GM13976 (cell line): Measurements from ENCODE around the gene ZNF418.
A peak's percentile ranks its signal among the peaks of the same experiment; 100 is the strongest.

Experiments used
- DNase-seq: peaks from one replicate; pipeline ENCODE4 v3.0.0; 2012; ENCODE audit warnings: low spot score
- in situ Hi-C: fragments of 300-500 bp; cut with MboI; formaldehyde crosslinking; loops from one replicate; pipeline ENCODE4 v1.12.0; 2022; ENCODE audit warnings: low sequenced_read_pairs, mixed read lengths, inconsistent platforms; ENCODE audit not compliant: unreplicated experiment
- TF ChIP-seq, protein P1 (sequence below): IDR thresholded peaks from 2 replicates; pipeline ENCODE4 v1.5.1; 2012; ENCODE audit warnings: borderline replicate concordance, mild to moderate bottlenecking; ENCODE audit not compliant: insufficient read depth; ENCODE audit errors: extremely low read depth, missing control alignments, control extremely low read depth

ZNF418 gene

DNA sequence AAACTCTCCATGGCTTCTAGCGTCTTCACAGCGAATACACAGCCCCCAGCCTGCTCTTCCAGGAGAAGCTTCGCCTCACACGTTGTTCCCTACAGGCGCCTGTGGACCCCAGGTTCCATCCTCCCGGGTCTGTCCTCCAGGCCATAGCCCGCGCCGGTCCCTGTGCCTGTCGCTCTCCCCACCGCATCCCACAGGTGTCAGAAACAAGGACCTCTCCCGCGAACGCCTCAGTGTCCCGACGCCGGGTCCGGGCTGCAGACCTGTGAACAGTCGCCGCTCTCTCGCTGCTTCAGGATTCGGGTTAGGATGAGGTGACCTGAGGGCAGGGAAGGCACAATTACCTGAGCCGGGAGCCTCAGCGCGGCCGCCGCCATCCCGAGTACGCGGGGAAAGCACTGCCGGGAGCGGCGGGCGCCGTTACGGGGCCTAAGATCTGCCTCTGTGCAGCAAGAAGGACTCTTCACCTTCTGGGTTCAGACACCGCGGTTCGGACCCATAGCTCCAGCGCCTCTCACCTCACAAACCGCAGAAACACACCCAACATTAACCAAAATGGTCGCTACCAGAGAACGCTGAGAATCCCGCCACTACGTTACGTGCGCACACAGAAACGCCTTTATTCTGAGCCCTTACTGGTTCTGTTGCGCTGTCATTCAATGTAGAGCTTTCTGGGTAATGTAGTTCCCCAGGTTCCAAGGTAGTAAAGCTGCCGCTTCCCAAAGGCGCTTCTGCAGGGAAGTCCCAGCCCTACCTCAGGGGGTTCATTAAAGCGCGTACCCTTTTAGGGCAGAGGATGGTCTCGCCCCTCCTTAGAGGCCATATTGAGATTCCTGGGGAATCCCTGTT lies at the start of gene ZNF418:
ZNF418 (minus strand) TSS at position 583 of the 846 bp plus-strand sequence. CDS start 1,580 bp downstream, outside the sequence.
- TF ChIP-seq, protein P1, sequence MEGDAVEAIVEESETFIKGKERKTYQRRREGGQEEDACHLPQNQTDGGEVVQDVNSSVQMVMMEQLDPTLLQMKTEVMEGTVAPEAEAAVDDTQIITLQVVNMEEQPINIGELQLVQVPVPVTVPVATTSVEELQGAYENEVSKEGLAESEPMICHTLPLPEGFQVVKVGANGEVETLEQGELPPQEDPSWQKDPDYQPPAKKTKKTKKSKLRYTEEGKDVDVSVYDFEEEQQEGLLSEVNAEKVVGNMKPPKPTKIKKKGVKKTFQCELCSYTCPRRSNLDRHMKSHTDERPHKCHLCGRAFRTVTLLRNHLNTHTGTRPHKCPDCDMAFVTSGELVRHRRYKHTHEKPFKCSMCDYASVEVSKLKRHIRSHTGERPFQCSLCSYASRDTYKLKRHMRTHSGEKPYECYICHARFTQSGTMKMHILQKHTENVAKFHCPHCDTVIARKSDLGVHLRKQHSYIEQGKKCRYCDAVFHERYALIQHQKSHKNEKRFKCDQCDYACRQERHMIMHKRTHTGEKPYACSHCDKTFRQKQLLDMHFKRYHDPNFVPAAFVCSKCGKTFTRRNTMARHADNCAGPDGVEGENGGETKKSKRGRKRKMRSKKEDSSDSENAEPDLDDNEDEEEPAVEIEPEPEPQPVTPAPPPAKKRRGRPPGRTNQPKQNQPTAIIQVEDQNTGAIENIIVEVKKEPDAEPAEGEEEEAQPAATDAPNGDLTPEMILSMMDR: no peak
- in situ Hi-C loops: no loop called here
- peak; percentile 49 for DNase-seq

DNA sequence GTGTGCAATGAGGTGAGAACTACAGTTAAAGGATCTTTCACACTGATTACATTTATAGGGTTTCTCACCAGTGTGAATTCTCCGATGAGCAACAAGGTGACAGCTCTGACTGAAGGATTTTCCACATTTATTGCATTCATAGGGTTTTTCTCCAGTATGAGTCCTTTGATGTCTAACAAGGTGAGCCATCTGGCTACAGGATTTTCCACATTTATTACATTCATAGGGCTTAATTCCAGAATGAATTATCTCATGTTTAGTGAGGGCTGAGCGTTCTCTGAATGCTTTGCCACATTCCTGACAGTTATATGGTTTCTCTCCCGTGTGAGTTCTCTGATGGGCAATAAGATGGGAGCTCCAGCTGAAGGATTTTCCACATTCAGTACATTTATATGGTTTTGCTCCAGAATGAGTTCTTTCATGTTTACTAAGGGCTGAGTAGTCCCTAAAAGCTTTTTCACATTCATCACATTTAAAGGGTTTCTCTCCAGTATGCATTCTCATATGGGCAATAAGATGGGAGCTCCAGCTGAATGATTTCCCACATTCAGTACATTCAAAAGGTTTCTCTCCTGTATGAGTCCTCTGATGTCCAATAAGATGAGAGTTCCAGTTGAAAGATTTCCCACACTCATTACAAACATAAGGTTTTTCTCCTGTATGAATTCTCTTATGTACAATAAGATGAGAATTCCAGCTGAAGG lies 43.5 kb upstream of the ZNF418 start:
- in situ Hi-C loops: no loop called here
- DNase-seq: no peak
- TF ChIP-seq, protein P1: no peak

DNA sequence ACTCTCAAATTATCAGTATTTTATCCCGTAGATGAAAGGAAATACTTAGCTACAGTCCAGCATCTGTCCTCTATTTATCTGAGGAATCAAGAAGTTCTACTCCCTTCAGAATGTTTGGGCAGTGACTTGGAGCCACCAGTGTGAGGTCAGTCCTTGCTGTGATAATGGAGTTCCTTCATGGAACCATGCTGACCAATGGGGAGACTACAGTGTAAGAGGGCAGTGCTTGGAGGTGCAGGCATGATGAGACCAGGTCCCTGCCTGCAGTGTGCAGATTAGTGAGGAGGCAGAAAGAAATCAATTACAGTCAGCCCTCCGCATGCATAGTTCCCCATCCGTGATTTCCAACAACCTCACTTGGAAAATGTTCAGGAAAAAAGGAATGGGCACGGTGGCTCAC lies 39.2 kb upstream of the ZNF418 start, which contains the start of gene C19orf18:
C19orf18 (minus strand) TSS at position 101 of the 400 bp plus-strand sequence. CDS start 102 bp downstream, outside the sequence.
- TF ChIP-seq, protein P1: no peak
- DNase-seq: no peak
- in situ Hi-C loops: no loop called here

DNA sequence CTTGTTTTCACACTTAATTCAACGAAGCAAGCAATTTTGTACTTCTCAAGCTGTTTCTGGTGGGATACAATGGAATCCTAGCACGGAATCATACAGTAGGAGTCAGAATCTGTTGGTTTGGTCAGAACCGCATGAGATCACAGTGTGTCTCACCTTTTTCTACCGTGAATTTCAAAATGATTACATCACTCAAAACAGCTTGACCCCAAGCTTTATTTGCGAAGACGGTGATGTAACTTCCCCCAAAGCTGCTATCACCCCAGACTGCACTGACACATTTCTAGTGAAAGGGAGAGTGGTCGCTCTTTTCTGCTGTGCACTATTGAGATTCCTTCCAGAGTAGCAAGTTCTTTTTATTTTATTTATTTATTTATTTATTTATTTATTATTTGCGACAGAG lies 29.6 kb upstream of the ZNF418 start:
- DNase-seq: no peak
- in situ Hi-C loops: no loop called here
- TF ChIP-seq, protein P1: no peak

DNA sequence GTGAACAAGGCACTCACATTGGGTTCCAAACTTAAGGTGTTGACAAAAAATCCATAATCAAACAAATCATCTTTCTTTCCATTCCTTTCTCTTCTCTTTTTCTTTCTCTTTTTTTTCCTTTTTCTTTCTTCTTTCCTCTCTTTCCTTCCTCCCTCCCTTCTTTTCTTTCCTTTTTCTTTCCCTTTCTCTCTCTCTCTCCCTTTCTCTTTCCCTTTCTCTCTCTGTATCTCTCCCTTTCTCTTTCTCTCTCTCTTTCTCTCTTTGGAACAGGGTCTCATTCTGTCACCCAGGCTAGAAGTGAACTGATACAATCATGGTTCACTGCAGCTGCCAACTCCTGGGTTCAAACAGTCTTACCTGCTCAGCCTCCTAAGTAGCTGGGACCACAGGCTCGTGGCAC lies 26.6 kb upstream of the ZNF418 start:
- TF ChIP-seq, protein P1: no peak

DNA sequence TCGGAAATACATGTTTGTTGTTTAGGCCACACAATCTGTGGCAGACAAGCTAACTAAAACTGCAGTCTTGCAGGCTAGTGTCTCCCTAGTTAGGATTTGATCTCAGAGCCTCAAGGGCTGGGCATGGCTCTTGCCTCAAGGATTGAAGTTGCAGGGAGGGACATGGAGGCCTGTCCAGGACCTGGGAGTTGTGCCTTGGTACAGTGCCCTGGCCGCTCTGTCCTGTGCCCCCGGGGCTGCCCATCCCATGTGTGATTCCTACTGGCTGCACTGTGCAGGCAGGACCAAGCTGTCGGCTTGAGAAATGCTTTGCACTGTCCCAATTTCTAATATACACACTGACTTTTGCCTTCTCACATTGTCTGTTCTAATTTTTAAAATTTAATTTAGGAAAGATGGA lies 19.8 kb upstream of the ZNF418 start:
- TF ChIP-seq, protein P1: no peak
- DNase-seq: no peak
- in situ Hi-C loops: no loop called here

More for the DNA sequence above, 26.6 kb upstream of the ZNF418 start:
- DNase-seq: no peak
- in situ Hi-C loops: no loop called here
